NCI-H748 treated with DMSO at 0.1 percent for 48 hours (cell line): ENCODE data around the gene AKT1.

ENCODE experiments used
- DNase-seq: peaks from one replicate; lab custom pipeline; 2025; lab: John Stamatoyannopoulos, UW

The AKT1 gene

GRCh38 chr14:104786091-104786586 lies 9.4 kb downstream of the AKT1 start:
- no peak for DNase-seq

- DNase-seq: no peak
These were observed 9.9 kb downstream of the AKT1 start for GRCh38 chr14:104785708-104786080.

DNA sequence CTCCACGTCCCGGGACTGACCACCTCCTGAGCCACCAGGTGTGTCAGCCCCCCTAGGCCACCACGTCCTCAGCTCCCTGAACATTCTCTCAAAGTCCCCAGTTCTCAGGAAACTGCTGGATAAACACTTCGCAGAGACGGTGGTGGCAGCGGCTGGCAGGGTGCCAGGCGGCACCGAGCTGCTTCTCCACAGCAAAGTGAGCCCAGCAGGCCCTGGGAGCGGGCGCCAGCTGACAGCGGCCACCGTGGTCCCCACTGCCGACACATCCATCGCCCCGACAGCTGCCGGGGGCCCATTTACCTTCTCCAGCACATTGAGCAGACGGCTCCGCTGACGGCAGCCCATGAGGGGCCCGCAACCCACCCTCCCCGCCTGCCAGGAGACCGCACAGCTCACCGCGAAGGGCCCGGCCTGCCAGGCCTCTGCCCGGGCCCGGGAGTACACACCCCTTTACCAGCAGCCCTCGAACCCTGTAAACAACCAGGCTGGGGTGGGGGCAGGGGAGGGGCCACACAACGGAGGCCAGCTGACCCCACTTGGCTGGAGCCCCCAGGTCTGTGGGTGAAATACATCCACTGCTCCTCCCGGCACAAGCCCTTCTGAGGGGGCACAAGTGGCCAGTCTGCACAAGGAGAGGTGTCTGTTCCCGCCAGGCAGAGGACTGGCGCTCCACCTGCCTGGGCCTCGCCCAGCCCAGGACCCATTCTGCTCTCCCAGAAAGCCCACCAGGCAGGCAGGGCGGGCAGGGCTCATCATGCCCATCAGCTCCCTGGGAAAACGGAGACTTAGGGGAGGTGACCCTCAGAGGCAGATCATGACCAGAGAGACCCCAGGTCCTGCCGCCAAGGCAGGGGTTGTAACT lies 10.5 kb downstream of the AKT1 start:
- no peak for DNase-seq

- no peak for DNase-seq
These were observed 11.4 kb downstream of the AKT1 start for GRCh38 chr14:104784218-104784568.

- no peak for DNase-seq
These were observed 11.9 kb downstream of the AKT1 start for GRCh38 chr14:104783484-104784217.

GRCh38 chr14:104782808-104783139 lies 12.8 kb downstream of the AKT1 start:
- DNase-seq: no peak

- DNase-seq: no peak
These were observed 13.3 kb downstream of the AKT1 start for GRCh38 chr14:104782086-104782807.

DNA sequence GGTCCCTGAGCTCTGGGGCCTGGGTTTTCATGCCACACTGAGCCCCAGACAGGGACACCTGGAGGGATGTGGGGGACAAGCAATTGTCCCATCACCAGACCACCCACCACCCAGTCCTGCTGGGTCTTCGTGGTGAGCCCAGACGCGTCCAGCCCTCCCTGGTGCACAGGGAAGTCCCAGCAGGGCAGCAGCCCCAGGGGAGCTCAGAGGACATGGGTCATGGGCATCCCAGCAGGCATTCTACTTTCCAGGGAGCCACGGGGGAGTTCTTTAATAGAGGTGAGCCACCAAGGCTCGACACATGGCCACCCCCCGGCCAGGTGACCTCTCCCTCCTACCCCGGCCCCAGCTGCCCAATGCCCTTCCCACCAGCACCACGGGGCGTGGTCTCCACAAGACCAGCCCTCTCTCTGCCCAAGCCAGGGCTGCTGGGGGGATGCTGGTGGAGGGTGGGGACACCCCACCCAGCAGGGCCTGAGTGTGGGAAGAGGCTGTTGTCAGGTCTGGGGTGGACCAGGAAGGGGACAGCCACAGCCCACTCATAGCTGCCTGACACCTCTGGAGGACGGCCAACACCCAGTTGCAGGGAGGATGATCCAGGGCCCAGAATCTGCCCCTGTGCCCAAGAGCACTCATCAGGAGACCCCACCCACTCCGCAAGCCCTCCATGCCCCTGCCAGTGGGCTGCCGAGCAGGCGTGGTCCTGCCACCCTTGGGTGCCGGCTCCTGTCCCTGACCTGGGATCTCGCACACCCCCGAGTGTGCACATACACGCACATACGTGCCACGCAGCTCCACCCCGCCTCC lies 14.1 kb downstream of the AKT1 start:
- DNase-seq: no peak

DNA sequence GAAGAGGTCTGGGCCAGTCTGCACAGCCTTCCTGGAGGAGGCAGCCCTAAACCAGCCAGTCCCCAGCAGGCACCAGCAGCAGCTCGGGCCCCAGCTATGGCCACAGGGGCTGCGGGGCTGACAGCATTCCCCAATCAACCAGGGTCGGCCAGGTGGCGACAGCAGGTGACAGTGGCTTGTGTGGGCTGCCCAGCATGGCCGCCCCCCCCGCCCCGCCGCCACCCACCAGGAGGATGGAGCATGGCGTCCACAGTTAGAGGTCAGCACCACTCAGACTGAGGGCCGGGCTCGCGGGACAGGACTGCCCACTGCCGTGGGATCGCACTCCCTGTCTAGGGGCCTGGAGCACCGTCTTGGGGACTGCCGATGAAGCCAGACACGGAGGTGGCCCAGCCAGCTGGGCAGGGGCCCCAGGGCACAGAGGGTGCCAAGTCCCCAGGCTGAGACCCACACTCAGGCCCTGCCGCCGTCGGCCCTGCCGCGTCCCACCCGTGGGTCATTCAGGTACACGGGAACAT lies 15.0 kb downstream of the AKT1 start:
- no peak for DNase-seq

DNA sequence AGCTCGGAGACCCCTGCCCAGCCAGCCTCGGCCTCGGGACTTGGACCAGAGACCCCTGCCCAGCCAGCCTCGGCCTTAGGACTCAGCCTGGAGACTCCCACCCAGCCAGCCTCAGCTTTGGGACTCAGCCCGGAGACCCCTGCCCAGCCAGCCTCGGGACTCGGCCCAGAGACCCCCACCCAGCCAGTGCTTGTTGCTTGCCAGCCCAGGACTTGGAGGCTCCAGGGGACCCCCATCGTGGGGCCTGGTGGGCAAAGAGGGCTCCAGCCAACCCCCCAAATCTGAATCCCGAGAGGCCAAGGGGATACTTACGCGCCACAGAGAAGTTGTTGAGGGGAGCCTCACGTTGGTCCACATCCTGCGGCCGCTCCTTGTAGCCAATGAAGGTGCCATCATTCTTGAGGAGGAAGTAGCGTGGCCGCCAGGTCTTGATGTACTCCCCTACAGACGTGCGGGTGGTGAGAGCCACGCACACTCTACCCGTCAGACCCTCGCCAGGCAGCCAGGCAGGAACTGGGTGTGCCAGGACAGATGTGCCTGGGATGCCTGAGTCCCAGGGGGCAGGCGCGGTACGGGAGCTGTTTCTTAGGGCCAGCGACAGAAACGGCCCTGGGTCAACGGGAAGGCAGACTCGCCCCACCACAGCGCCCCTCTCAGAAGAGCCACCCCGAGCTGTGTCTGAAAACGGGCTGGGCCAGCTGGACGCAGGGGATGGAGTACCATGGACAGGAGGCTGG lies 15.6 kb downstream of the AKT1 start:
- no peak for DNase-seq

DNA sequence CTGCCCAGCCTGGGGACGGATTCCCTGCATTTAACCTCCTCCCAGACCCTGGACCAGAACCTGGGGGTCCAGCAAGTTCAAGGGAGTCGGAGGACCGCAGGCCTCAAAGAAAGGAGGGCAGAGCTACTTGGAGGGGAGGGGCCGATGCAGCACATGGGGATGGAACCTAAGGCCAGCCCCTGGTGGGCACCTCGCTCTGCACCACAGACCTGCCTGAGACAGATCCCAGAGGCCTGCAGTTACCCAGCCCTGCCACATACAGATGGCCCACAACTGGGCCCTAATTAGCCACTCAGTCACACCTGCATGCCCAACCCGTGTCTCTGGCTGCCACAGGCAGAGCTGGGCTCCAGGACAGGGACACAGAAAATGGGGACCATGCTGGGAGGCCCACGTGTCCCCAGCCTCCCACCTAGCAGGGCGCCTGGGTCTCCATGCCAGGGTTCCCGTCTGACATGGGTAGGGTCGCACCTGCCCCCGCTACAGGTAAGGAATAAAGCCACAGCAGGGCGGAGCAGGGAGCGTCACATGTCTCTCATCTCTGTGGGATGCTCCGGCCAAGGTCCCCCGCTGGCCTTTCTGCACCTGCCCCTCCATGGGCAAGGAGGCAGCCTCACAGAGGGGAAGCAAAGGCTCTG lies 16.7 kb downstream of the AKT1 start:
- DNase-seq: no peak

DNA sequence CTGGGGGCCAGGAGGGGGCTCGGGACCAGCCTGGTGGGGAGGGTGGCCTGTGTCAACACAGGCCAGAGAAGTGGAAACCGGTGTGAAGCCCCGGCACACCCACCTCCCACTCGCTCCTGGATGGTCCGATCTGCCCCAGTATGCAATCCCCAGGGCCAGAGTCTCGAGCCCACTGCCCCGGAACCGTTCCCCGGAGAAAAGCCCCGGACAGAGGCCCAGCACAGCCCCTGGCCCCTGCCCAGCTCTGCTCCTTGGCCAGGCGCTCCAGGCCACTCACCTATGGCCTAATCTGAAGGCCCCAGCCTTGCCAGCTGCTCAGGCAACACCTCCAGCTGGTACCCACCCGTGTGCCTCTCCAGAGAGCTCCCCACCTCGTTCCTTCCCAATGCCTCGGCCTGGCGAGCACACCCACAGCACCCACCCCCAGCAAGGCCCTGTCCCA lies 17.7 kb downstream of the AKT1 start:
- DNase-seq: no peak

DNA sequence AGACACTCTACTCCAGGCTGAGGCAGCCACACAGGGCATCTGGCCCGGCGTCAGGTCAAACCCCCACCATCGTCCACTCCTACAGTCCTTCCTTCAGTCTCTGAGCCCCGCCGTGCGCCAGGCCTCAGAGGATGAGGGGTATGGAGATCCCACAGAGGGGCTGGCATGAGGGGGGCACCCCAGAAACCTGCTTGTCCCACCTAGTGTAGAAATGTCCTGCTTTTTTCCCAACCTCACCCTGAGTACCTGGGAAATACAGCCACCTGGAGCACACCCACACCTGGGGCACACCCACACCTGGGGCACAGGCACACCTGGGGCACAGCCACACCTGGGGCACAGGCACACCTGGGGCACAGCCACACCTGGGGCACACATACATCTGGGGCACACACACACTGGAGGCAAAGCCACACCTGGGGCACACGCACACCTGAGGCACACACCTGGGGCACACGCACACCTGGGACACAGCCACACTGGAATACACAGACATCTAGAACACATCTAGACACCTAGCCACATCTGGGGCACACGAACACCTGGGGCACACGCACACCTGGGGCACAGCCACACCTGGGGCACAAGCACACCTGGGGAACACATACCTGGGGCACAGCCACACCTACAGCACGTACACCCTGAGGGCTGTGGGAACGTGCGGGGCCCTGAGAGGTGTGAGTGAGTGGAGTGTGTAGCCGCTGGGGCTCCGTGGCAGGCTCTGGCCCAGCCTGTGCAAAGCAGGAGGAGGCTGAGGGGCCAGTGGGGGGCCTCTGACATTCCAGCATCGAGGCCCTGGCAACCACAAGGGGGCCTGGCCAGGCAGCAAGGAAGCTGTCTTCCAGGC lies 18.4 kb downstream of the AKT1 start:
- no peak for DNase-seq

DNA sequence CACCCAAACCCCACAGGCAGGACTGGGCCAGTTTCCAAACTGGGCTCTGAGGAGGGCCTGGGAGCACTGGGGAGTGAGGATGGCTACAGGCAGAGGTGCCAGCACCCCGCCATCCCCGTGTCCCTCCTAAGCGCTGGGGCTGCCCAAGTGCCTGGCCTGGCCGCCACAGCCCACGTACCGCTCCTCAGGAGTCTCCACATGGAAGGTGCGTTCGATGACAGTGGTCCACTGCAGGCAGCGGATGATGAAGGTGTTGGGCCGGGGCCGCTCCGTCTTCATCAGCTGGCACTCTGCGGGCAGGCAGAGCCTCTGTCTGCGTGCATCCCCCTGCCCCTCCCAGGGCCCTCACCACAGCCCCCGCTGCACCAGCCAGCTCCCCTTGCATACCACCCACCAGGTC lies 19.1 kb downstream of the AKT1 start:
- no peak for DNase-seq

- no peak for DNase-seq
These were observed 20.5 kb downstream of the AKT1 start for GRCh38 chr14:104775073-104775489.

GRCh38 chr14:104774453-104775072 lies 21.0 kb downstream of the AKT1 start:
- no peak for DNase-seq

DNA sequence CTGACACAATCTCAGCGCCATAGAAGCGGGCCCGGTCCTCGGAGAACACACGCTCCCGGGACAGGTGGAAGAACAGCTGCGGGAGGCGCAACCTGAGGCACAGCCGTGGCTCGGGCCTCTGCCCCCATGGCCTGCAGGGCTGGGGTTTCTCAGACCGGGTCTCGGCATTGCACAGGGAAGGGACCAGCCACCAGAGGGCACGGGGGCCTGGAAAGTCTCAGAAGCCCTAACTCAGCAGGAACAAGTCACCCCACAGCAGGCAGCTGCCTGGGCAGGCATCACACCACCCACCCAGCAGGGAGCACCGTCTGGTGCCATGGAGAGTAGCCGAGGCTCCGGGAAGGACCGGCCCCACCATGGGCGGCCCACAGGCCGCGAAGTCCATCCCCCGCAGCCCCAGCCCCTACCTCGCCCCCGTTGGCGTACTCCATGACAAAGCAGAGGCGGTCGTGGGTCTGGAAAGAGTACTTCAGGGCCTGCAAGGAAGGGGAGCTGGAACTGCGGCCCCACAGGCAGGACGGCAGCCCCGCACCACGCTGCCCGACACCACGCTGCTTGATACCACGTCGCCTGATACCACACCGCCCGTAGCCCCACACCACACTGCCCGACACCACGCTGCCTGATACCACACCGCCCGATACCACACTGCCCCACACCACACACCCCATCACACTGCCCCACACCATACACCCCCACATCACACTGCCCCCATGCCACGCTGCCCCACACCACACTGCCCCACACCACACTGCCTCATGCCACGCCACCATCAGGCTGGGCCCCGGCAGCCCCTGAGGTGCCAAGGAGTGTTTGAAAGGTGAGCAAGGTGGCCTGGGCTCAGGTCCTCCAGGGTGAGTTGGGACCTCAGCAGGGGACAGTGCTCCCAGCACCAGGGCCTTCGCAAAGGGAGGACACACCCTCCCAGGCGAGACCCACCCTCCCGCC lies 21.8 kb downstream of the AKT1 start:
- DNase-seq: no peak
